Thoracic aorta (tissue), 2 donors: ENCODE results near the gene TTLL4. TPM values are rescaled to one million over a fixed set of nuclear protein-coding genes. Genes with fewer than 3 reads are reported as not detected.

ENCODE experiments used
- ATAC-seq: fragments of 150-250 bp; one replicate; pipeline ENCODE4 v1.8.0; 2017; ENCODE audit warnings: low read depth; ENCODE audit not compliant: insufficient number of reproducible peaks, low FRiP score
- DNase-seq: peaks from one replicate; pipeline ENCODE4 v3.0.0-alpha.2; 2020; ENCODE audit warnings: low spot score
- H3K27ac ChIP-seq, 2 donors: fragments of 200-600 bp; sonication (generic); 1 replicate in 1 of 2; 2 replicates in 1 of 2; pipeline ENCODE4 v1.5.1; 2016; ENCODE audit warnings: mild to moderate bottlenecking in 2 of 2, moderate library complexity in 2 of 2
- H3K27me3 ChIP-seq: fragments of 200-600 bp; sonication (generic); replicated peaks from 2 replicates; pipeline ENCODE4 v1.6.0; 2016; ENCODE audit warnings: mild to moderate bottlenecking; ENCODE audit not compliant: insufficient read depth
- H3K36me3 ChIP-seq: fragments of 200-600 bp; sonication (generic); one replicate; pipeline ENCODE4 v1.5.1; 2016
- H3K4me1 ChIP-seq, 2 donors: fragments of 200-600 bp; sonication (generic); 1 replicate in 1 of 2; 2 replicates in 1 of 2; pipeline versions ENCODE4 v1.5.1 to v1.6.0; 2016; ENCODE audit warnings: low read depth in 2 of 2, mild to moderate bottlenecking in 1 of 2; ENCODE audit not compliant: control insufficient read depth in 1 of 2
- H3K4me3 ChIP-seq: fragments of 200-600 bp; sonication (generic); 2 replicates; pipeline ENCODE4 v1.5.1; 2016; ENCODE audit warnings: mild to moderate bottlenecking
- H3K9me3 ChIP-seq: fragments of 200-600 bp; sonication (generic); 2 replicates; pipeline ENCODE4 v1.5.1; 2016
- total RNA-seq, 2 donors: library from RNA; depleted of rRNA; stranded (reverse); fragments of >200 nt; gene quantifications; one replicate each; pipeline versions ENCODE4 v1.1.0 to v1.2.3, GENCODE V29; 2016
- TF ChIP-seq, protein P1 (sequence below): fragments of 200-600 bp; sonication (generic); IDR thresholded peaks from one replicate; pipeline ENCODE4 v1.5.1; 2019; ENCODE audit warnings: antibody characterized with exemption

Gene TTLL4, protein sequence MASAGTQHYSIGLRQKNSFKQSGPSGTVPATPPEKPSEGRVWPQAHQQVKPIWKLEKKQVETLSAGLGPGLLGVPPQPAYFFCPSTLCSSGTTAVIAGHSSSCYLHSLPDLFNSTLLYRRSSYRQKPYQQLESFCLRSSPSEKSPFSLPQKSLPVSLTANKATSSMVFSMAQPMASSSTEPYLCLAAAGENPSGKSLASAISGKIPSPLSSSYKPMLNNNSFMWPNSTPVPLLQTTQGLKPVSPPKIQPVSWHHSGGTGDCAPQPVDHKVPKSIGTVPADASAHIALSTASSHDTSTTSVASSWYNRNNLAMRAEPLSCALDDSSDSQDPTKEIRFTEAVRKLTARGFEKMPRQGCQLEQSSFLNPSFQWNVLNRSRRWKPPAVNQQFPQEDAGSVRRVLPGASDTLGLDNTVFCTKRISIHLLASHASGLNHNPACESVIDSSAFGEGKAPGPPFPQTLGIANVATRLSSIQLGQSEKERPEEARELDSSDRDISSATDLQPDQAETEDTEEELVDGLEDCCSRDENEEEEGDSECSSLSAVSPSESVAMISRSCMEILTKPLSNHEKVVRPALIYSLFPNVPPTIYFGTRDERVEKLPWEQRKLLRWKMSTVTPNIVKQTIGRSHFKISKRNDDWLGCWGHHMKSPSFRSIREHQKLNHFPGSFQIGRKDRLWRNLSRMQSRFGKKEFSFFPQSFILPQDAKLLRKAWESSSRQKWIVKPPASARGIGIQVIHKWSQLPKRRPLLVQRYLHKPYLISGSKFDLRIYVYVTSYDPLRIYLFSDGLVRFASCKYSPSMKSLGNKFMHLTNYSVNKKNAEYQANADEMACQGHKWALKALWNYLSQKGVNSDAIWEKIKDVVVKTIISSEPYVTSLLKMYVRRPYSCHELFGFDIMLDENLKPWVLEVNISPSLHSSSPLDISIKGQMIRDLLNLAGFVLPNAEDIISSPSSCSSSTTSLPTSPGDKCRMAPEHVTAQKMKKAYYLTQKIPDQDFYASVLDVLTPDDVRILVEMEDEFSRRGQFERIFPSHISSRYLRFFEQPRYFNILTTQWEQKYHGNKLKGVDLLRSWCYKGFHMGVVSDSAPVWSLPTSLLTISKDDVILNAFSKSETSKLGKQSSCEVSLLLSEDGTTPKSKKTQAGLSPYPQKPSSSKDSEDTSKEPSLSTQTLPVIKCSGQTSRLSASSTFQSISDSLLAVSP
- total RNA-seq: 10 to 100 TPM; 10.8 to 24.1 TPM

DNA sequence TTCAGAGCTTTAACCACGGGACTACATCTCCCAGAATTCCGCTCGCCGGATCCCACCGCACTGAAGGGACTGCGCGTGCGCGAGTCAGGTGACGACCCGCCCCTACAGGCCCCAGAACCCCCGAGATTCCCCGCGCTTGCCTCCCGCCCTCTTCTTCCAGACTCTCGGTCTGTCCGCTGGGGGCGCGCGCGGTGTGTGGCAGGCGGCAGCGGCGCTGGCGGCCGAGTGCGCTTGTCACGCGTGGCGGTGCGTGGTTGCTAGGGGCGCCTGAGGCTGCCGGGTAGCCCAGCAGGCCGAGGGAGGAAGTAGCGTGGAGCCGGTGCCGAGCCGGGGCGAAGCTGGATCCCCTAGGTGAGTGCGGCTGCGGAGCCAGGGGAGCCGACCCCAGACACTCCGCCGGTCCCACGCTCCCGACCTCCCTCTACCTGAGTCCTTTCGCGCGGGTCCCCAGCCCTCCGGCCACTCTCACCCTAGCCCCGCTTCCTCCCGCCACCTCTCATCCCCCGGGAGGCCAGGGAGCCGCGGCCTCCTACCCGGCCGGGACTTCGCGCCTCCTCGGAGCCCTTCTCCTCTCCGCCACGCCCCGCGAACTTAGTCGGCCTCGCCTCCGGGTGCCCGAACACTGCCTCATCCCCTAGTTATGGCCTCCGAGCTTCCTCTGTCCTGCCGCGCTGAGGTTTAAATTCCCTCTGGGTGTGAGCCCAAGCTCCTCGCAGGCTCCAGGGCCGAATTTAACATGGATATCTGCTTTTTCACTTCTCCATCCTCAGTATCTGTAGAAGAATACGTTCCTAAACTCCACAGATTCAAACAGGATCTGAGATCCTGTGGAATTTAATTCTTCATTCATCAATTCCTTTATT is at the start of gene TTLL4:
Gene TTLL4 (plus strand): TSS at position 149 of the 863 bp plus-strand sequence. CDS start 26,842 bp downstream, outside the sequence.
- Histone ChIP-seq H3K4me1 (peaks cover 3 to 16% of the 10 kb centered on the region in 2 donors), H3K27ac (peak within 1 kb of the TSS; percentile 83 to 86), H3K27me3 (no peaks in the 10 kb centered on the region), H3K9me3 (no peaks in the 10 kb centered on the region), H3K36me3 (no peaks in the 10 kb centered on the region), H3K4me3 (peak within 1 kb of the TSS; percentile 86)
- DNase-seq (peak; percentile 97), ATAC-seq (peak; percentile 98)
- TF ChIP-seq, protein P1, sequence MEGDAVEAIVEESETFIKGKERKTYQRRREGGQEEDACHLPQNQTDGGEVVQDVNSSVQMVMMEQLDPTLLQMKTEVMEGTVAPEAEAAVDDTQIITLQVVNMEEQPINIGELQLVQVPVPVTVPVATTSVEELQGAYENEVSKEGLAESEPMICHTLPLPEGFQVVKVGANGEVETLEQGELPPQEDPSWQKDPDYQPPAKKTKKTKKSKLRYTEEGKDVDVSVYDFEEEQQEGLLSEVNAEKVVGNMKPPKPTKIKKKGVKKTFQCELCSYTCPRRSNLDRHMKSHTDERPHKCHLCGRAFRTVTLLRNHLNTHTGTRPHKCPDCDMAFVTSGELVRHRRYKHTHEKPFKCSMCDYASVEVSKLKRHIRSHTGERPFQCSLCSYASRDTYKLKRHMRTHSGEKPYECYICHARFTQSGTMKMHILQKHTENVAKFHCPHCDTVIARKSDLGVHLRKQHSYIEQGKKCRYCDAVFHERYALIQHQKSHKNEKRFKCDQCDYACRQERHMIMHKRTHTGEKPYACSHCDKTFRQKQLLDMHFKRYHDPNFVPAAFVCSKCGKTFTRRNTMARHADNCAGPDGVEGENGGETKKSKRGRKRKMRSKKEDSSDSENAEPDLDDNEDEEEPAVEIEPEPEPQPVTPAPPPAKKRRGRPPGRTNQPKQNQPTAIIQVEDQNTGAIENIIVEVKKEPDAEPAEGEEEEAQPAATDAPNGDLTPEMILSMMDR: peak; percentile 91

DNA sequence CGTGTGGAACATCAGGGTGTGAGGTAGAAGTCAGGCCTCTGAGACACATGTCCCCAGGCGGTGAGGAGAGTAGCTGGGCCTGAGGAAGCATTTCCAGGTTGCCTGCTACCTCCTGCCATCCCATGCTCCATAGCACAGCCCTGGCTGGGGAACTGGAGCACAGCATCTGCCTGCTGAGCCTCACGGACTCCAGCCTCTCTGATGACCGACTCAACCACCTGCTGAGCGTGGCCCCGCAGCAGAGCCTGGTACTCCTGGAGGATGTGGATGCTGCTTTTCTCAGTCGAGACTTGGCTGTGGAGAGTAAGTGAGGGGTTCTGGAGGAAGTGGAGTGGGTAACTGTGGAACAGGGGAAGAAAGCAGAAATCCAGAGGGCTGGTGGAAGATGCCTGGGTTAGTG is 48.3 kb upstream of the TTLL4 start:
- DNase-seq (no peak), ATAC-seq (no peak)
- peaks cover 3 to 19% of the 10 kb centered on the region in 2 donors for H3K4me1 ChIP-seq
- H3K9me3 ChIP-seq: no peaks in the 10 kb centered on the region
- no peak overlapping the region for H3K27ac ChIP-seq
- no peaks in the 10 kb centered on the region for H3K27me3 ChIP-seq
- TF ChIP-seq, protein P1: no peak
- no peak overlapping the region for H3K4me3 ChIP-seq
- peaks cover 42% of the 10 kb centered on the region for H3K36me3 ChIP-seq

DNA sequence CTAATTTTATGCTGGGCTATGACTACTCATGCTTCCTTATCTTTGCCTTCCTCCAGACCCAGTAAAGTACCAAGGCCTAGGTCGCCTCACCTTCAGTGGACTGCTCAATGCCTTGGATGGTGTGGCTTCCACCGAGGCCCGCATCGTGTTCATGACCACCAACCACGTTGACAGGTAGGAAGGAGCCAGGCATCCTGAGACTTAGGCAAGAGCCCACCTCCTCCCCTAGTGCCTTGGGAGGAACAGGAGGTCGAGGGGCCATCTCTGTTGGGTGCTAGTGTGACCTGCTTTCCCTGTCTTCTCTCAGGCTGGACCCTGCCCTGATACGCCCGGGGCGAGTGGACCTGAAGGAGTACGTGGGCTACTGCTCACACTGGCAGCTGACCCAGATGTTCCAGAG is 47.8 kb upstream of the TTLL4 start:
- TF ChIP-seq, protein P1: no peak
- peaks cover 47% of the 10 kb centered on the region for H3K36me3 ChIP-seq

DNA sequence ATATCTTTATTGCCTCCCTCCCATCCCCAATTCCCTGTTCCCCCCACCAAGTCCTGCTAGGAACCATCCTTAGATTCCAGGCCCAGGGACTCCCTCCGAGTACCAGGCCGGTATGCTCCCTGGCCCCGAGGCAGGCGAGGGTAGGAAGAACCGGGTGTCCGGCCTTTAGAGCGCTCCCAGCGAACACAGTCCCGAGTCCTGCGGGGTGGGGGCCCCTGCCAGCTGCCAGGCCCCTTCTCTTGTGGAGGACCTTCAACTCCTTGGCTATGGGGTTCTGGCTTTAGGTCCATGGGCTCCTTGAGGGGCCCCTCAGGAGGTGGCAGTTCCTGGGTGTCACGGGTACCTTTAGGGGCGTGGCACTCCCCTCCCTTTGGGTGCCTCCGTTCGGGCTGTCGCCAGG is 46.7 kb upstream of the TTLL4 start:
- Histone ChIP-seq H3K4me1 (peaks cover 0 to 8% of the 10 kb centered on the region in 2 donors), H3K4me3 (no peak overlapping the region), H3K36me3 (peaks cover 49% of the 10 kb centered on the region), H3K9me3 (no peaks in the 10 kb centered on the region), H3K27ac (no peak overlapping the region), H3K27me3 (no peaks in the 10 kb centered on the region)
- DNase-seq: no peak
- TF ChIP-seq, protein P1: no peak
- no peak for ATAC-seq

More for the DNA sequence above, 47.8 kb upstream of the TTLL4 start:
- Histone ChIP-seq H3K4me3 (no peak overlapping the region), H3K9me3 (no peaks in the 10 kb centered on the region), H3K27me3 (no peaks in the 10 kb centered on the region), H3K27ac (no peak overlapping the region), H3K4me1 (peaks cover 3 to 19% of the 10 kb centered on the region in 2 donors)
- DNase-seq (no peak), ATAC-seq (no peak)
